A549 treated with RU486 at 1 μM for 4 hours (cell line): Measurements from ENCODE around the gene MTOR. TPM values are rescaled to one million over a fixed set of nuclear protein-coding genes. Genes with fewer than 3 reads are reported as not detected.

ENCODE experiments used
- total RNA-seq: library from RNA; stranded (reverse); fragments of 200-300 nt; extraction: Qiagen RNA extraction; gene quantifications from 5 replicates; pipeline ENCODE4 v1.2.3, GENCODE V29; 2022; ENCODE audit warnings: low read depth

MTOR gene
- total RNA-seq, result 12.6 to 15.0 TPM (median 13.4 TPM) in 5 replicates

GRCh38 chr1:11262171-11263049 lies at the start of gene MTOR:
Gene MTOR, minus strand, starts transcription at chr1:11262551. Its CDS starts 3,142 bp downstream, at chr1:11259409.

GRCh38 chr1:11272832-11273594 lies 10.7 kb upstream of the MTOR start, which contains the start of gene UBIAD1:
Gene UBIAD1, plus strand, starts transcription at chr1:11273198. Its CDS starts 334 bp downstream, at chr1:11273532.

GRCh38 chr1:11188858-11189451 lies 73.4 kb downstream of the MTOR start, which contains the start of gene ANGPTL7:
Gene ANGPTL7, plus strand, starts transcription at chr1:11189355. Its CDS starts 225 bp downstream, at chr1:11189580.

GRCh38 chr1:11099310-11100148 lies 162.8 kb downstream of the MTOR start, which contains the start of gene EXOSC10:
Gene EXOSC10, minus strand, starts transcription at chr1:11099869. Its CDS starts 38 bp downstream, at chr1:11099831.

GRCh38 chr1:11059968-11060830 lies 202.2 kb downstream of the MTOR start, which contains the start of gene SRM:
Gene SRM, minus strand, starts transcription at chr1:11060018. Its CDS starts 75 bp downstream, at chr1:11059943.

Other genes starting within 250 kb of the MTOR start
- gene TARDBP, start 249.9 kb downstream of the MTOR start, total RNA-seq, result 148 to 218 TPM (median 193 TPM) in 5 replicates
- gene MASP2, start 215.3 kb downstream of the MTOR start, total RNA-seq, result 0.08 to 0.30 TPM (median 0.09 TPM) in 5 replicates
- gene SRM, start 202.5 kb downstream of the MTOR start, total RNA-seq, result 134 to 228 TPM (median 214 TPM) in 5 replicates
- gene EXOSC10, start 162.7 kb downstream of the MTOR start, total RNA-seq, result 35.8 to 37.5 TPM (median 36.4 TPM) in 5 replicates
- not detected in 5 replicates for gene ANGPTL7, start 73.2 kb downstream of the MTOR start, total RNA-seq
- gene UBIAD1, start 10.6 kb upstream of the MTOR start, total RNA-seq, result 13.8 to 16.3 TPM (median 14.6 TPM) in 5 replicates
- 0.15 to 0.26 TPM (median 0.16 TPM) in 4 of 5 replicates, not detected in the other for gene DISP3, start 216.6 kb upstream of the MTOR start, total RNA-seq